GM12873 (cell line): ENCODE measurements around the gene TASP1.

ENCODE experiments used
- TF ChIP-seq, protein P1 (sequence below): IDR thresholded peaks from 2 replicates; pipeline ENCODE4 v1.5.1; 2012; ENCODE audit warnings: low read depth, mild to moderate bottlenecking, moderate library complexity, low read length, control low read depth; ENCODE audit not compliant: insufficient read depth; ENCODE audit errors: missing control alignments

The TASP1 gene

DNA sequence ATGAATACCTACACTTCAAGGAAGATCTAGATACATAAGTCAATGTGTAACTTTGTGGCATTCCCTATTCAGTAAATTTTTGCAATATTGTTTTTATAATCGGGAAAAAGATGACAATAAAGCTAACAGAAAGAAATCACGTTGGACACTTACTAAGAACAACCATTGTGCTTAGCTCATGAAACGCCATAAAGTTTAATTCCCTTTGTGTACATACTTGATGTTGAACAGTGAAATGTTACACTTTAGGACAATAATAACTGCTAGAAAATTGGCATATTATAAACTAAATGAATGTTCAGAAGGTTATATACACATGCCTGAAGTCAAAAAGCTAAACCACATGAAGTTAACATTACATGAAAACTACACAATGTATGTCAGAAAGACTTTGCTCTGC is 153.2 kb downstream of the TASP1 start:
- TF ChIP-seq, protein P1, sequence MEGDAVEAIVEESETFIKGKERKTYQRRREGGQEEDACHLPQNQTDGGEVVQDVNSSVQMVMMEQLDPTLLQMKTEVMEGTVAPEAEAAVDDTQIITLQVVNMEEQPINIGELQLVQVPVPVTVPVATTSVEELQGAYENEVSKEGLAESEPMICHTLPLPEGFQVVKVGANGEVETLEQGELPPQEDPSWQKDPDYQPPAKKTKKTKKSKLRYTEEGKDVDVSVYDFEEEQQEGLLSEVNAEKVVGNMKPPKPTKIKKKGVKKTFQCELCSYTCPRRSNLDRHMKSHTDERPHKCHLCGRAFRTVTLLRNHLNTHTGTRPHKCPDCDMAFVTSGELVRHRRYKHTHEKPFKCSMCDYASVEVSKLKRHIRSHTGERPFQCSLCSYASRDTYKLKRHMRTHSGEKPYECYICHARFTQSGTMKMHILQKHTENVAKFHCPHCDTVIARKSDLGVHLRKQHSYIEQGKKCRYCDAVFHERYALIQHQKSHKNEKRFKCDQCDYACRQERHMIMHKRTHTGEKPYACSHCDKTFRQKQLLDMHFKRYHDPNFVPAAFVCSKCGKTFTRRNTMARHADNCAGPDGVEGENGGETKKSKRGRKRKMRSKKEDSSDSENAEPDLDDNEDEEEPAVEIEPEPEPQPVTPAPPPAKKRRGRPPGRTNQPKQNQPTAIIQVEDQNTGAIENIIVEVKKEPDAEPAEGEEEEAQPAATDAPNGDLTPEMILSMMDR: no peak

DNA sequence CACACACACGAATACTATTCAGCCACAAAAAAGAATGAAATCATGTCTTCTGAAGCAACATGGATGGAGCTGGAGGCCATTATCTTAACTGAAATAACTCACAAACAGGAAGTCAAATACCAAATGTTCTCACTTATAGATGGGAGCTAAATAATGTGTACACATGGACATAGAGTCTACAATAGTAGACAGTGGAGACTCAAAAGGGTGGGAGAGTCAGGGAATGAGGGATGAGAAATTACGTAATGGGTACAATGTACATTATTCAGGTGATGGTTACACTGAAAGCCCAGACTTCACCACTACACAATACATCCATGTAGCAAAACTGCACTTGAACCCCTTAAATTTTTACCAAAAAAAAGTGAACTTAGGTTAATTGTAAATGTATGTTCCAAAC is 160.4 kb downstream of the TASP1 start:
- TF ChIP-seq, protein P1: no peak

DNA sequence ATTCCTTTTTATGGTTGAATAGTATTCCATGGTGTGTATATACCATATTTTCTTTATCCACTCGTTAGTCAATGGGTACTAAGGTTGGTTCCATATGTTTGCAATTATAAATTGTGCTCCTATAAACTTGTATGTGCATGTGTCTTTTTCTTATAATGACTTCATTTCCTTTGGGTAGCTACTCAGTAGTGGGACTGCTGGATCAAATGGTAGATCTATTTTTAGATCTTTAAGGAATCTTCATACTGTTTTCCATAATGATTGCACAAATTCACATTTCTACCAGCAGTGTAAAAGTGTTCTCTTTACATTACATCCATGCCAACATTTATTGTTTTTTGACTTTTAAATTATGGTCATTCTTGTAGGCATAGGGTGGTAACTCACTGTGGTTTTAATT is 164.3 kb downstream of the TASP1 start:
- TF ChIP-seq, protein P1: no peak

DNA sequence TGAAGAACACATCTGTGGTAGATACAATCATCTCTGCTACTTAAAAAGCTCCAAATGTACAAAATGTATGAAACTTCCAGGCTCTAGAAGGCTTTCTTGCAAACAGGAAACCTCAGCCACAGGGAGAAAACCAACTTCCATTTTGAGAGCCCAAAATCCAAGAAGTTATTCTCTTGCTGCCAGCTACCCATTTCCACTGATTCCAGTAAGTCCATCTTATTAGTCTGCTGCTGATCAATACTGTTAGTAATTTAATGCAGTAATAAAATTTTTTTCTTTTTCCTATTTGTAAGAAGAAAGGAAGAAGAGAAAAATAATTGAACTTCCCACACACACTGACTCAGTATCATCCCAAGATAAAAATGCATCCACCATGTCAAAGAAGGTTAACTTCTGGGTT is 169.5 kb downstream of the TASP1 start:
- TF ChIP-seq, protein P1: no peak

DNA sequence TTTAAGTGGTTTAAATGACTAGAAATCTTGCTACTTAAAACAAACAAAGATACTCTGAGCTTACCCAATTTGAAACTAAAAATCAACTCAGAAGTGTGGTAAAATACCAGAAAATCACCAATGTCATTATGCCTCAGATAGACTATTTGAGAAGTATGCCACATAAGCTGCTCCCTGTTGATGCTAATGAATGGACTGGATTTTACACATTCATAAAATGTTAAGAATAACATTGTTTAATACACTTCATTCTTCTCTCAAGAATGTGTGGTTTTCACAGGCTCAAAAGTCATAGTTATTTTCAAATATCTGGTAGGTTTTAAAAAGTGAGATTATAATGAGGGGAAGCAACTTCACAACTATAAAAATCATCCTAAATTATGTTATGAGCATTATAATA is 170.6 kb downstream of the TASP1 start:
- TF ChIP-seq, protein P1: no peak

DNA sequence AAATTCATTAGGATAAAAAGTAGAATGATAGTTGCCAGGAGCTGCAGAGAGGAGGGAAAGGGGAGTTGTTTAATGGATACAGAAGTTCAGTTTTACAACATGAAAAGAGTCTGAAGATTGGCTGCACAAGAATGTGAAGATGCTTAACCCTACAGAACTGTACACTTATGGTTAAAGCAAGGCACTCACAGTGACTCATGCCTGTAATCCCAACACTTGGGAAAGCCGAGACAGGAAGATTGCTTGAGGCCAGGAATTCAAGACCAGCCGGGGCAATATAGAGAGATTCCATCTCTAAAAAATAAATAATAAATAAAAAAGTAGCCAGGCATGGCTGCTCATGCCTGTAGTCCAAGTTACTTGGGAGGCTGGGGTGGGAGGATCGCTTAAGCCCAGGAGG is 174.0 kb downstream of the TASP1 start:
- TF ChIP-seq, protein P1: no peak

DNA sequence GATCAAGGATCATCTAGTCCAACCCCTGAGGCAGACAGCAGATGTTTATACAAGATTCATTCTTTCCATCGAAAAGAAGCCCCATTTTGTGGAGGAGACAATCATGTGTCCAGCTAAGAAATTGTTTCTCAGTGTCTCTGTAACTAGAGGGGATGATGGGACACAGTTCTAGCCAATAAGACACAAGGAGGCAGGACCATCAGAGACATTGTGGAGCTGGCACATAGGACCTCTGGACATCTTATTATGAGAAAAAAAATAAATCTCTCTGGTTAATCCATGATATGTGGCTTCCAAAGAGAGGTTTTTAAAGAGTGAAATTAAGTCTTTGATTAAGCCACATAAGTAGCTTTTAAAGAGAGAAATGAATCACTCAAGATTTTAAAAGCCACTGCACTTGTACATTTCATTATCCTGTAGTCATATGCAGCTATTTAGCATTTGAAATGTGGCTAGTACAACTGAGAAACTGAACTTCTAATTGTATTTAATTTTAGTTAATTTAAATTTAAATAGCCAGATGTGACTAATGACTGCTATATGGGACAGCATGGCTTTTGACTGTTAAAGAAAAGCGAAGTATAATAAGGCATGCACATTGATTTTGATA is 176.8 kb downstream of the TASP1 start:
- TF ChIP-seq, protein P1: no peak
